Pancreas (tissue), 10 donors: ENCODE results near the gene SNX9. TPM values are rescaled to one million over a fixed set of nuclear protein-coding genes. Genes with fewer than 3 reads are reported as not detected.

ENCODE experiments used
- ATAC-seq, 4 donors: fragments of 200-7000 bp; cut with Tn5 transposase; one replicate each; pipeline versions ENCODE4 v1.8.0 to v1.9.1; 2020; ENCODE audit warnings: mild to moderate bottlenecking in 4 of 4, moderate library complexity in 4 of 4
- DNase-seq, 6 donors: peaks; one replicate each; pipeline ENCODE4 v3.0.0-alpha.2; 2020
- FAIRE-seq: peaks from 2 replicates; lab custom pipeline; 2012; peaks lifted over from hg19 to GRCh38; lab: Jason Lieb, UNC
- H3K27ac ChIP-seq, 4 donors: fragments of 200-600 bp; sonication (generic); 1 replicate in 3 of 4; 2 replicates in 1 of 4; pipeline versions ENCODE4 v1.5.0 to v1.8.0; 2020
- H3K27me3 ChIP-seq, 4 donors: fragments of 200-600 bp; one replicate each; pipeline ENCODE4 v1.8.0; 2021
- H3K36me3 ChIP-seq, 3 donors: fragments of 200-600 bp; sonication (generic) in 1 of 3; one replicate each; pipeline versions ENCODE4 v1.5.0 to v1.8.0; 2020 to 2021
- H3K4me1 ChIP-seq, 3 donors: fragments of 200-600 bp; one replicate each; pipeline ENCODE4 v1.8.0; 2021
- H3K4me3 ChIP-seq, 4 donors: fragments of 200-600 bp; sonication (generic) in 2 of 4; one replicate each; pipeline versions ENCODE4 v1.5.0 to v1.8.0; 2020 to 2021
- H3K9me3 ChIP-seq, 4 donors: fragments of 200-600 bp; one replicate each; pipeline ENCODE4 v1.8.0; 2021
- CTCF ChIP-seq, 4 donors: fragments of 200-600 bp; sonication (generic) in 3 of 4; IDR thresholded peaks; one replicate each; pipeline versions ENCODE4 v1.5.0 to v1.8.0; 2021; ENCODE audit warnings: antibody characterized with exemption in 4 of 4
- WGBS, 2 donors: extraction: QIAGEN DNeasy Blood & Tissue Kit; methylation state at CpG; one replicate each; pipeline ENCODE4 v1.1.7; 2013; 5-methylcytosine and 5-hydroxymethylcytosine counted together
- intact Hi-C, 3 donors: fragments of 100-400 bp; cut with DNase I; formaldehyde crosslinking; loops; one replicate each; pipeline versions ENCODE4 v1.11.1 to v1.14.2; 2022
- polyA plus RNA-seq, 2 donors: library from polyadenylated mRNA; stranded (reverse); fragments of 200-250 nt; gene quantifications; one replicate each; pipeline ENCODE4 v1.2.3, GENCODE V29; 2013
- total RNA-seq, 6 donors: library from RNA; stranded (reverse); fragmentation: NEBNext Ultra II Directional in 4 of 6; extraction: Animal tissue kit (Norgen Biotek cat#: 25700) in 4 of 6; gene quantifications; one replicate each; pipeline versions ENCODE4 v1.2.1 to v1.2.4, GENCODE V29; 2021 to 2023
- donor health status: healthy with polysubstance abuse.
- donor health status: DM: no; HTN: no; CAD: no; lungs with moderate emphysema.
- donor health status: DM: no; HTN: no; CAD: no.
- donor health status: control.
- donor health status: control.
- donor health status: Bipolar disorder and iron deficiency.
- donor health status: DM: yes; HTN: yes; CAD: no.
- donor health status: DM: no; HTN: no; CAD: no.
- donor health status: DM: no; HTN: no; CAD: no.
- donor health status: DM: yes; HTN: yes; CAD: no.

SNX9 gene
- total and polyA plus RNA-seq, 8 donors = 14.2 to 27.4 (median 16.2) TPM

GRCh38 chr6:157987788-157988699 is 165.0 kb downstream of the SNX9 start:
- H3K36me3 ChIP-seq = no peaks in the 10 kb centered on the region
- H3K9me3 ChIP-seq = no peaks in the 10 kb centered on the region
- no peak for TF ChIP-seq CTCF (IDR thresholded peaks at IDR 0.05)
- FAIRE-seq = no peak
- intact Hi-C loops = no loop called here
- peak in 1 of 6 donors; percentile 64 for DNase-seq
- peak overlapping the region in 2 of 4 donors; percentile 10 to 71 for H3K27ac ChIP-seq
- WGBS, 2 donors = 67 to 73% methylated on average over 20 of the region's 20 CpGs
- ATAC-seq = no peak
- H3K27me3 ChIP-seq = no peaks in the 10 kb centered on the region
- H3K4me1 ChIP-seq = peaks cover 38 to 58% (median 42%) of the 10 kb centered on the region in 3 donors
- H3K4me3 ChIP-seq = no peak overlapping the region

- Histone ChIP-seq H3K4me1 (peaks cover 36 to 54% (median 38%) of the 10 kb centered on the region in 3 donors), H3K9me3 (no peaks in the 10 kb centered on the region), H3K27ac (peak overlapping the region in 2 of 4 donors; percentile 10 to 71), H3K36me3 (no peaks in the 10 kb centered on the region), H3K4me3 (no peak overlapping the region), H3K27me3 (no peaks in the 10 kb centered on the region)
- no peak for TF ChIP-seq CTCF (IDR thresholded peaks at IDR 0.05)
- no peak for DNase-seq
- ATAC-seq = no peak
- WGBS, 2 donors = 70 to 71% methylated on average over 8 of the region's 8 CpGs
- no peak for FAIRE-seq
- intact Hi-C loops = no loop called here
Observed at GRCh38 chr6:157988700-157989063, 165.6 kb downstream of the SNX9 start.

GRCh38 chr6:157989541-157990289 is 166.7 kb downstream of the SNX9 start:
- no peaks in the 10 kb centered on the region for H3K9me3 ChIP-seq
- FAIRE-seq = no peak
- H3K4me3 ChIP-seq = no peak overlapping the region
- H3K36me3 ChIP-seq = no peaks in the 10 kb centered on the region
- peak; percentile 86 to 98 (median 93) for DNase-seq
- peak overlapping the region; percentile 31 to 74 (median 64) for H3K27ac ChIP-seq
- no peak for TF ChIP-seq CTCF (IDR thresholded peaks at IDR 0.05)
- peak; percentile 84 to 90 (median 88) for ATAC-seq
- intact Hi-C loops = loop anchor here in 1 of 3 donors (10.0 kb wide), 1 partner anchor 75 kb away; no protein-coding TSS in a partner anchor
- WGBS, 2 donors = 15 to 17% methylated on average over 22 of the region's 22 CpGs
- H3K4me1 ChIP-seq = peaks cover 33 to 61% (median 36%) of the 10 kb centered on the region in 3 donors
- H3K27me3 ChIP-seq = no peaks in the 10 kb centered on the region

GRCh38 chr6:157990321-157991066 is 167.4 kb downstream of the SNX9 start:
- ATAC-seq (peak in 3 of 4 donors; percentile 2 to 57 (median 48)), DNase-seq (no peak), FAIRE-seq (no peak)
- peaks cover 25 to 55% (median 28%) of the 10 kb centered on the region in 3 donors for H3K4me1 ChIP-seq
- no peak overlapping the region for H3K4me3 ChIP-seq
- TF ChIP-seq CTCF (IDR thresholded peaks at IDR 0.05) = no peak
- no peaks in the 10 kb centered on the region for H3K36me3 ChIP-seq
- H3K27ac ChIP-seq = peak overlapping the region; percentile 31 to 74 (median 64)
- intact Hi-C loops = loop anchor here in 1 of 3 donors (10.0 kb wide), 1 partner anchor 74 kb away; no protein-coding TSS in a partner anchor
- H3K9me3 ChIP-seq = no peaks in the 10 kb centered on the region
- no peaks in the 10 kb centered on the region for H3K27me3 ChIP-seq
- WGBS, 2 donors = 59 to 62% methylated on average over 14 to 15 of the region's 15 CpGs
